GM18498 (cell line): ENCODE data around the gene ENDOG.
"Not testable (repeated sequence)": the region's sequence is repeated elsewhere in the genome, so short reads cannot be mapped to it uniquely, and the experiment has no call there.

Source experiments
- ATAC-seq: cut with Tn5 transposase; IDR thresholded peaks from one replicate; pipeline ENCODE4 v1.9.1; 2021; ENCODE audit warnings: mild to moderate bottlenecking, moderate library complexity; ENCODE audit not compliant: unreplicated experiment

The ENDOG gene

GRCh38 chr9:128860937-128861336 lies 42.6 kb downstream of the ENDOG start:
- ATAC-seq, result no peak

- ATAC-seq, result no peak
Observed at GRCh38 chr9:128861501-128861900, 43.2 kb downstream of the ENDOG start.

GRCh38 chr9:128862401-128862851 lies 44.1 kb downstream of the ENDOG start:
- no peak for ATAC-seq

GRCh38 chr9:128863647-128864046 lies 45.3 kb downstream of the ENDOG start:
- ATAC-seq, result peak; percentile 48

GRCh38 chr9:128870128-128870940 lies 52.0 kb downstream of the ENDOG start:
- ATAC-seq, result no peak

- not testable (repeated sequence) for ATAC-seq
Observed at GRCh38 chr9:128870941-128871265, 52.6 kb downstream of the ENDOG start.
